HG03103 (cell line): ENCODE data around the gene FBRSL1.
"Not testable (repeated sequence)": the region's sequence is repeated elsewhere in the genome, so short reads cannot be mapped to it uniquely, and the experiment has no call there.

Source experiments
- ATAC-seq: cut with Tn5 transposase; IDR thresholded peaks from one replicate; pipeline ENCODE4 v1.9.1; 2021; ENCODE audit warnings: low read depth; ENCODE audit not compliant: unreplicated experiment

The FBRSL1 gene

DNA sequence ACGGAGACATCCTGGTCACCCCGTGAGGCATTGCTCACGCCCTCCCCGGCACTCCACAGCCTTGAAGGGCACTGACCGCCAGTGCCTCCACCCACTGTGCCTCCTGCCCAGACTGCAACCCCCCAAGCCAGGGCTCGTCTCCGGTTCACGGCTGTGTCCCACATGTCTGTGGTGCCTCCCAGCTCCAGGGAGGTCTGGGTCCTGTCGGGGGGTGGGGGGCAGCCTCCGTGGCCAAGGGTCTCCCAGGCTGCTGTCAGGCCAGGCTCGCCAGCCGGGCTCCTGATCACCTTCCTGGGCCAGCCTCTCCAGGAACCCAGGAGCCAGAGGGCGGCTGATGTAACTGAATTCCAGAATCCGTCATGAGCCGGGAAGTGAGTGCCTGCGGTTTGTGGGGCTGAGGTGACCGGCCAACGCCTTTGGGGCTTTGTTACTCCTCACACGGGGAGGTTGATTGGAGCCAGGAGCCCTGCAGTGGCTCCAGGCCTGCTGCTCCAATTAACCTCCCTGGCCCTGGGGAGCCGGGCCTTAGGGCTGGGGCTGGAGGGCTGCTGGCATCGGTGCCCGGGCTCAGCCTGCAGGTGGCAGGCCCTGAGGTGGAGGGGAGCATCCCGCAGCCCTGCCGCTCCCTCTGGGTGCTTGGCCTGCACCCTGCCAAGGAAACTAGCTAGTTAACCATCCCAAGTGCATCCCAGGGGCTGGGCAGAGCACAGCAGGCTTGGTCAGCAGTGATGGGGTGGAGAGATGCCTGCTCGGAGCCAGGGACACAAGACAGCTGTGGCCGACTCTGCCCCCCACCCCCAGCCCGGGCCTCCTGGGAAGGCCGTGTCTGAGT lies 36.4 kb upstream of the FBRSL1 start:
- no peak for ATAC-seq

DNA sequence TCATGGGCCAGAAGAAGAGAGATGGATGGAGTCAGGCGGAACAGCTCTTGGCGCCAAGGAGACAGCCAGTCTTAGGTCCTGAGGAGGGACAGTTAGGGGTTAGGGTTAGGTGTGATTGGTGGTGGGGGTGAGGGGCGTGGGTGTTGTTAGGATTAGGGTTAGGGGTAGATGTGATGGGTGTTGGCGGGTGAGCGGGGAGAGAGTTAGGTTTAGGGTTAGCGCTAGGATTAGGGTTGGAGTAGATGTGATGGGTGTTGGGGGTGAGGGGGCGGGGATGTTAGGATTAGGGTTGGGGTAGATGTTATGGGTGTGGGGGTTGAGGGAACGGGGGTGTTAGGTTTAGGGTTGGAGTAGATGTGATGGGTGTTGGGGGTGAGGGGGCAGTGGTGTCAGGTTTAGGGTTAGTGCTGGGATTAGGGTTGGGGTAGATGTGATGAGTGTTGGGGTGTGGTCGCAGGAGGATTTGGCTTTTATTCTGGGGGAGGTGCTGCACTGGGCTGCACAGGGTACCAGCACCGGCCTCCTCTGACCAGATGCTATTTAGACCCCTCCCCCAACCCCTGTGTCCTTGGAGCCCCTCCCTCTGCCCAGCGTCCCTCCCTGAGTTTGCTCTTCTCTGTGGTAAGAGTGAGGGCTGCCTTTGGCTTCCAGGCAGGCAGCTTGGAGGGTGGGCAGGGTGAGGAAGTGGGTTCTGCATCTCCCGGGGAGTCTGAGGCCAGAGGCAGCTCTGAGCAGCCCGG lies 35.6 kb upstream of the FBRSL1 start:
- no peak for ATAC-seq

DNA sequence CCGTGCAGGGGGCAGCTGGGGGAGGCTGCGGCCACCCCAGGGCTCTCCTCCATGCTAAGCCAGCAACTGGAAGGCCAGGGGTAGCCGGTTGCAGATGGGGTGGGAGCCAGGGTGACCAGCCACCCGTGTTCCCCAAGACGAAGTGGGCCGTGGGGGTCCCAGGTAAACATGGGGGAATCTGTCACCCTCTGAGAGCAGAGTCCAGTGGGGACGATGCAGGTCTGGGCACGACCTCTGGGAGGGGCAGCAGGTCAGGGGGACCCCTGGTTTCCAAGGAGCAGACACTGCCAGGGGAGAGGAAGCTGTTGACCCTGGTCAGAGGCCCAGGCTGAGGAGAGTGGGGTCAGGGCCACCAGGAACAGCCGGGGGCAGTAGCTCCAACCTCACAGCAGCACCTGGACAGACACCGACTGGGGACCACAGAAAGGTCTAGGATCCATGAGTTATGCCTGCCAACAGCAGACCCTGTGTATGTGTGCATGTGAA lies 35.0 kb upstream of the FBRSL1 start:
- no peak for ATAC-seq

DNA sequence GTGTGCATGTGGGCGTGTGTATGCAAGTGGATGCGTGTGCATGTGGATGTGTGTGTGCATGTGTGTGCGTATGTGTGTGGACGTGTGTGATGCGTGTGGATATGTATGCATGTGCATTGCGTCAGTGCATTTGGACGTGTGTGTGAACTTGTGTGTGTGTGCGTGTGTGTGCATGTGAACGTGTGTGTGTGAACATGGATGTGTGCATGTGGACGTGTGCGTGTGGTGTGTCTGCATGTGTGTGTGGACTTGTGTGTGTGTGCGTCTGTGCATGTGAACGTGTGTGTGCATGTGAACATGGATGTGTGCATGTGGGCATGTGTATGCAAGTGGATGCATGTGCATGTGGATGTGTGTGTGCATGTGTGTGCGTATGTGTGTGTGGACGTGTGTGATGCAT lies 34.4 kb upstream of the FBRSL1 start:
- ATAC-seq: no peak

DNA sequence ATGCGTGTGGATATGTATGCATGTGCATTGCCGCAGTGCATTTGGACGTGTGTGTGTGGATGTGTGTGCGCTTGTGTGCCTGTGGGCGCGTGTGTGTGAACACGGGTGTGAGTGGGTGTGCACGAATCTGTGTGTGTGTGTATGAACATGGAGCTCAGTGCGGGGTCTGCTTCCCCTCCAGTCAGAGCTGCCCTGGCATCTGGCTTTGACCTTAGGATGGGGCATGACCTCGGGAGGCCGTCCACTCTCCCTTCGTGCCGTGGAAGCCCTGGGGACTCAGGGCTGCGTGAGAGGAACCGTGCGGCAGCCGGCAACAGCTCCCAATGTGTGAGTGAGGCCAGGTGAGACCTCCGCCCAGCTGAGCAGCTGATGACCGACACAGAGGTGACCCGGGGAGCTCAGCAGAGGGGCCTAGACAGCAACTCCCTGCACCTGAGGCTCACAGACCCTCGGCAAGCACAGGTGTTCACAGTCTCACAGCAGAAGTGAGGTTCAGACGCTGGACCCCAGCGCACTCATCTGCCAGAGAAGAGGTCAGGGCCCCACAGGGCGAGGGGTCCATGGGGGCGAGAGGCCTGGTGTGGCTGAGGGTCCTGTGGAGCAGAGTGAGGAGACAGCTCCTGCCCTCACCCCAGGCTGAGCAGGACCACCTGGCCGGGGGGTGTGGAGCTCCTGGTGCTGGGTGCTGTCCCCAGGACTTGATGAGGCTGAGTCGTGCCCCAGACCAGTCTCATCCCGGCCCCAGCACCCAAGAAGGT lies 33.6 kb upstream of the FBRSL1 start:
- ATAC-seq: no peak

DNA sequence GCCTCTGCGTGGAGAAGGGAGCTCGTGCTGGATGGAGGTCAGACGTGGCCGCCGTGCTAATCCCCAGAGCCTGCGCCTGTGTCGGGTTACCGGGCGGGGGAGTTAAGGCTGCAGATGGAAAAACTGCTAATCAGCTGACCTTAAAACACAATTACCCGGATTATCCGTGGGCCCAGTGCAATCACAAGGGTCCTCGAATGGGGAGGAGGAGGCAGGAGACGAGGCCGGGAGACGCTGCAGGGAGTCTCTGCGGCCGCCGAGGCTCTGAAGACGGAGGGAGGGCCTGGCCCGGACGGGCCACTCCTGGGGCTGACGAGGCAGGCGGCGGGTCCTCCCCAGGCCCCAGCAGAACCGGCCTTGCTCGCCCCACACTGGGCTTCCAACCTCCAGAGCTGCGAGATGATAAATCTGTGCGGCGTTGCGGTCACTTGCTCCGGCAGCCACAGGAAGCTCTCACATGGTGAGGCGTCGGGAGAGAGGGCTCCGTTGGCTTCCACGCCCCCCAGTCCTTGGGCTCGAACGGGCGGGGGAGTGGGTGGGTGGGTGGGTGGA lies 32.9 kb upstream of the FBRSL1 start:
- no peak for ATAC-seq

DNA sequence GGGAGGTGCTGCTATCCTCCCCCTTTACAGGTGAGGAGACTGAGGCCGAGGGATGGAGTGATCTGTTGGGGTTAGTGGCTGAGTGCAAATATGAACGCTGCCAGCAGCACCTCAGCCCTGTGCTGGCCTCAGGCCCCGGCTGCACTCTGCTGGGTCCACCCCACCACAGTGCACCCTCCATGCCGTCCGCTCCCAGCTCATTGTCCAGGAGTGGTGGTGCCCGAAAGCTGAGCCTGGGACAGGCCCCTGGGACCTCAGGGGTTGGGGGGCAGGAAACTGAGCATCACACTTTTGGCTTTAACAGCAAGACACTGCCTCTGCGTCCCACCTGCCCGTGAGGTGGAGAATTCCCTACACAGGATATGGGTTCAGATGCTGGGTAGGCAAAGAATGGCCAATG lies 31.5 kb upstream of the FBRSL1 start:
- ATAC-seq: no peak

DNA sequence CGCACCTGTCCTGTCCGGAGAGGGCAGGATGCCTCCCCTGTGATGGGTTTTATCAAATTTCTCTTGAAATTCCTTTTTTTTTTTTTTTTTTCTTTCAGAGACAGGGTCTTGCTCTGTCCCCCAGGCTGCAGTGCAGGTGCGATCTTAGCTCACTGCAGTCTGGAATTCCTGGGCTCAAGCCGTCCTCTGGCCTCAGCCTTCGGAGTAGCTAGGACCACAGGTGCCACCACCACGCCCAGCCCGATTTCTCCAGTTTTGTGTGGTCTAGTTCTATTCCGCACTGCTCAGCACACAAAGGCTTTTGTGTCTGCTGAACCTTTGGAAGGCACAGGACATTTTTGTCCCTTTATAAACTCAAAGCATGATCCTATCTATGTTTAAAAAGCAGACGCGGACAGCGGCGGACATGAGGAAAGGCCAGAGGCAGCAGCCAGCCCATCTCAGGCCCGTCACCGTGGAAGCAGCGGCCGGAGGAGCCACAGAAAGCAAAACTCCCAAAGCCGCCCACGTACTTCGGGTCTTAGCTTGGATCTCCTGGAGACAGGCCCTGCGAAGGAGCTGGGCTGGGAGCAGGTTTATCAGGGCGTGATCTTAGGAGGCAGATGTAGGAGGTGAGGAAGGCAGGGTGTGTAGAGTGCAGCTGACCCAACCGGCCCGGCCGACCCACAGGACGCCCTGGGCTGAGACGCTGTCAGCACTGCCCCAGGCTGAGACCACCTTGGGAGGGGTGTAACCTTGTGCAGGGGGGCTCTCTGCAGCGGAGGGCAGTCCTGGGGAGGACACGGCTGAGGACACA lies 30.9 kb upstream of the FBRSL1 start:
- no peak for ATAC-seq

DNA sequence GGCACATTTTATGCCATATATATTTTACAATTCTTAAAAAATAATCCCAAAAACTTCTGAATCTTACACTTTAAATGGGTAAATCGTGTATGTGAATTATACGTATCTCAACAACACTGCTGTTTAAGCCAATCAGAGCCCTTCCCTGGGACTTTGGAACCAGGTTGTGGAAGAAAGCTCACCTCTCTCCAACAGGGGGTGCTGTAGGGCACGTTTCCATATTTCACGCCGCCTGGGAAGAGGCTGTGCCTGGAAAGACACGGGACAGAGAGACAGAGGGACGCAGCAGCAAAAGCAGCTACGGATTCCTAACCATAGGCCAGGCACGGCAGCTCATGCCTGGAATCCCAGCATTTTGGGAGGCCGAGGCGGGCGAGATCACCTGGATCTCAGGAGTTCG lies 29.4 kb upstream of the FBRSL1 start:
- ATAC-seq: no peak

DNA sequence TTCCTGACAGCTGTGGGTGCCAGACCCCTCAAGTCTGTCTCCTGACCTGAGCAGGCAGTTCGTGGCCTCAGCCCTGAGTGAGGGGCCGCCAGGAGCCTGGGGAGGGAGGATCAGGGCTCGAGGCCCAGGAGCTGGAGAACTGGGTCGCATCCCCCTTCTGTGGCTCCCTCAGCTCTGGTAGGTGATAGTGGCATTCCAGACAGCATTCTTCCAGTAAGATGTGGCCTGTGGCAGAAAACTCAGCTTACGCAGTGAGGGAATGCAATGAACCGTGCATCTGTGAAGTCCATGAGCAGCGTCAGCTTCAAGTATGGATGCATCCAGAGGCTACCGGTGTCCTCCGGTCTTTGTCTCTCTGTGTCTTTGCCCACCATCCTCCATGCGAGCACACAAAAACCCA lies 28.4 kb upstream of the FBRSL1 start:
- no peak for ATAC-seq

DNA sequence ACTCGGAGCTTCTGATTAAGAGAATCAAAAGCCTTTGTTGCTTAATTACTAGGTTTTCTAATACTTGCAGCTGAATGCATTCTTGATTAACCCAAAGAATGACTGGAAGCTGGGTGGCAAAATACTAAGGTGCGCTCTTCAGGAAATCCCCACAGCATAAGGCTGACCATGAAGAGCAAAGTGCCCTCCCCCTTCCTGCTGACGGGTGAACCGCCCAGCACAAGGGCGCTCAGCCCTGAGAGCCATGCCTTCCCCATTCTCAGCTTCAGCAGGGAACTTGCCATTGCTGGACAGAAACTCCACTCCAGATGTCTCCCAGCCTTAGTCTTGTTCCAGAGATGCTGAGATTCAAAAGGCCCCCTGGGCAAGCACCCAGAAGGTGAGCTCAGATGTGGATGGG lies 27.2 kb upstream of the FBRSL1 start:
- no peak for ATAC-seq

DNA sequence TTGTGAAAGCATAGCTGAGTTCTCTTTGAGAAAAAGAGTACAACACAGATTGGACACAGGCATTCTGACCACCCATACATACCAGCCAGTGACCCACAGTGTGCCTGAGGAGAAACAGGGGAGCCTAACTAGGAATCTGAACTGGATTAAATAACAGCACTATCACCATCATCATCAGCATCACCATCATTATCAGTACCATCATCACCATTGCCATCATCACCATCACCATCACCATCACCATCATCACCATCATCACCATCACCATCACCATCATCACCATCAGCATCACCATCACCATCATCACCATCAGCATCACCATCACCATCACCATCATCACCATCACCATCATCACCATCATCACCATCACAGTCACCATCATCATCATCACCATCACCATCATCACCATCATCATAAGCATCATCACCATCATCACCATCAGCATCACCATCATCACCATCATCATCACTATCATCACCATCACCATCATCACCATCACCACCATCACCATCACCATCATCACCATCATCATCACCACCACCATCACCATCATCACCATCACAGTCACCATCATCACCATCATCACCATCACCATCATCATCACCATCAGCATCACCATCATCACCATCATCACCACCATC lies 26.5 kb upstream of the FBRSL1 start:
- ATAC-seq: not testable (repeated sequence)

DNA sequence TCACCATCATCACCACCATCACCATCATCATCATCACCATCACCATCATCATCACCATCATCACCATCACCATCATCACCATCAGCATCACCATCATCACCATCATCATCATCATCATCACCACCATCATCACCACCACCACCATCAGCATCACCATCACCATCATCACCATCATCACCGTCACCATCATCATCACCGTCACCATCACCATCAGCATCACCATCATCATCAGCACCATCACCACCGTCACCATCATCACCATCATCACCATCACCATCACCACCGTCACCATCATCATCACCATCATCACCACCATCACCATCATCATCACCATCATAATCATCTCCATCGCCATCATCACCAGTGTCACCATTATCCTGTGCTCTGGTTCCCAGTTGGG lies 25.6 kb upstream of the FBRSL1 start:
- not testable (repeated sequence) for ATAC-seq

DNA sequence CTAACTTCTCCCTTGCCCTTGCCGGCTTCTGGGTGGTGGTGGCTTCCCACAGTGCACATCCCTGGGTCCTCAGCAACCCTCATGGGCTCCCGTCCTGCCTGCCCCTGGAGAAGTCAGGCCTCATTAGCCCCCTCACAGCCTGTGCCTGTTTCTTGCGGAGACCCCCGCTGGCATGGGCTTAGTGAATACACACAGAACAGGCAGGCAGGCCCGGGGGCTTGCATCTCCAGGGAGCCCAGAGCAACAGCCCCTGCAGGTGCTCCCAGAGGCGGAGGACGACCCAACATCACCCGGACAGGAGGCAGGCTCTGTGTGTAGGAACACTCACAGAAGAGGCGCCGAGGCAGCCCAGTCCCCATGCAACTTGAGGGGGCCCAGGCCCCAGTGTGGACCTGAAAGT lies 25.1 kb upstream of the FBRSL1 start:
- ATAC-seq: no peak

DNA sequence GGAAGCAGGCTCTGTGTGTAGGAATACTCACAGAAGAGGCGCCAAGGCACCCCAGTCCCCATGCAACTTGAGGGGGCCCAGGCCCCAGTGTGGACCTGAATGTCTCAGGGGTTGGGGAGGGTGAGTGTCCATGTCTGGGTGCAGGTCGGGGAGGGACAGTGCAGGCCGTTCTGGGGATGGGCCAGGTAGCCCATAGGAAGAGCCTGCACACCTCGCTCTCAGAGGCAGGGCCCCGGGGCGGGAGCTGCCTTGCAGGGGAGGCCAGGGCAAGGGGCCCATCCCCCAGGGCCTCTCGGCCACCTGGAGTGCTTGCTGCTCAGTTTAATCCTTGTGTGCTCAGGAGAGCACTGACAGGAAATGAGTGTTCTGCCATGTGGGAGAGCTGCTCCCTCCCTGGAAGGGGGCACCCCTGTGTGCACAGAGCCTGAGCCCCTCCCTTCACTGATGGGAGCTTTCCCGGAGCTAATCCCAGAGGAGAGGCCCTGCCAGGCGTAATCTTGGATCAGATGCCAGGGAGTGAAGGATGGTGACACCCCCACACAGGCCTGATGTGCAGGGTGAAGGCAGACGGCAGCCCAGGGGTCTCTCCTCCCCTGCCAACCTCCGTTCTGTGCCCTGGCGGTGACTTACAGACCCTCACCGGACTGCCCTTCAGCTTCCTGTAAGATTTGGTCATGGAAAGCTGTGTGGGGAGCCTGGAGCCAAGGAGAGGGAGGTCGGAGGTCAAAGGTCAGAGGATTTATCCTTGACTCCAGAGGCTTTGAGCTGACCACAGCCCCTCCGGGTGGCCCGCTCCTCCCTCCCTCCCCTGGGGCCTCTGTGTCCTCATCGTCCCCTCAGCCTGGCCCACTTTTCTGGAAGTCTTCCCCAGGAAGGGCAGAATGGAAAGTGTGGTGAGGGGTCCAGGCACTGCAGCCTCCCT lies 24.4 kb upstream of the FBRSL1 start:
- no peak for ATAC-seq

DNA sequence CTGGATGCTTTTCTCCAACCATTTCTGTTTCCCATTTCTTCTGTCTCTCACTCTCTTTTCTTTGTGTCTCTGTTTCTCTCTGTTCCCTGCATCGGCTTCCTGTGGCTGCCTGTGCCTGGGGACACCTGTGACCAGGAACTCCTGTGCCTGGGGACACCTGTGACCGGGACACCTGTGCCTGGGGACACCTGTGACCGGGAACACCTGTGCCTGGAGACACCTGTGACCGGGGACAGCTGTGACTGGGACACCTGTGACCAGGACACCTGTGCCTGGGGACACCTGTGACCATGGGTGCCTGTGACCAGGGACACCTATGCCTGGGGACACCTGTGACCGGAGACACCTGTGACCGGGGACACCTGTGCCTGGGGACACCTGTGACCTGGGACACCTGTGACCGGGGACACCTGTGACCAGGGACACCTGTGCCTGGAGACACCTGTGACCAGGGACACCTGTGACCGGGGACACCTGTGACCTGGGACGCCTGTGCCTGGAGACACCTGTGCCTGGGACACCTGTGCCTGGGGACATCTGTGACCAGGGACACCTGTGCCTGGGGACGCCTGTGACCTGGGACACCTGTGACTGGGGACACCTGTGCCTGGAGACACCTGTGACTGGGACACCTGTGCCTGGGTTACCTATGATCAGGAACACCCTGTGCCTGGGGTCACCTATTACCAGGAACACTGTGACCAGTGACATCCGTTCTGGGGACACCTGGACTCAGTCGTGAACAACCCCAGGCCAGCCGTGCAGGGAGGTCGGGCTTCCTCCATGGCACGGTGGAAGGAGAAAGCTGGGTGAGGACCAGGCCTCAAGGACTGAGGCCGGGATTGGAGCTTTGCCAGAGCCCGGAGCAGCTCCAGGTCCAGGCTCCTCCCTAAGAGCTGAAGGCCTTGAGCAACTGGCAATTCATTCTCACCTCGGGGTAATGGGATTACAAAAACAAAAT lies 23.4 kb upstream of the FBRSL1 start:
- ATAC-seq: no peak

DNA sequence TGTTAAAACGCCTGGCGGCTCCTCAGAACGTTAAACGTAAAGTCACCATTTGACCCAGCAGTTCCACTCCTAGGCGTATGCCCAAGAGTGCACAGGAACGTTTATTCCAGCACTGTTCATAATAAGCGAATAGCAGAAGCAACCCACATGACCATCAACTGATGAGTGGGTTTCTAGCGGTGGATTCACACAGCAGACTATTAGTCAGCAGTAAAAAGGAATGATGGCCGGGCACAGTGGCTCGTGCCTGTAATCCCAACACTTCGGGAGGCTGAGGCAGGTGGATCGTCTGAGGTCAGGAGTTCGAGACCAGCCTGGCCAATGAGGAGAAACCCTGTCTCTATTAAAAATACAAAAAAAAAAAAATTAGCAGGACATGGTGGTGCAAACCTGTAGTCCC lies 22.4 kb upstream of the FBRSL1 start:
- no peak for ATAC-seq
